HG03342 (cell line): ENCODE measurements around the gene PGAM2.

Experiments
- ATAC-seq: cut with Tn5 transposase; IDR thresholded peaks from one replicate; pipeline ENCODE4 v1.9.1; 2021; ENCODE audit warnings: mild to moderate bottlenecking, moderate library complexity; ENCODE audit not compliant: unreplicated experiment

The PGAM2 gene

GRCh38 chr7:44103923-44104859 lies 38.8 kb upstream of the PGAM2 start, which contains the start of gene AEBP1:
Gene AEBP1 (plus strand): TSS chr7:44104345. CDS start chr7:44104666, 321 bp downstream.
- ATAC-seq: no peak

GRCh38 chr7:44103566-44103922 lies 38.2 kb upstream of the PGAM2 start:
- ATAC-seq: no peak

- no peak for ATAC-seq
Measured at GRCh38 chr7:44102846-44103565, 37.6 kb upstream of the PGAM2 start.

GRCh38 chr7:44101966-44102845 lies 36.8 kb upstream of the PGAM2 start:
- no peak for ATAC-seq

GRCh38 chr7:44101303-44101965 lies 36.1 kb upstream of the PGAM2 start:
- no peak for ATAC-seq

GRCh38 chr7:44100458-44101302 lies 35.3 kb upstream of the PGAM2 start:
- no peak for ATAC-seq

GRCh38 chr7:44099669-44100068 lies 34.3 kb upstream of the PGAM2 start:
- ATAC-seq: no peak

GRCh38 chr7:44098092-44099068 lies 33.0 kb upstream of the PGAM2 start:
- no peak for ATAC-seq

GRCh38 chr7:44097064-44097932 lies 31.9 kb upstream of the PGAM2 start:
- peak; percentile 74 for ATAC-seq

- ATAC-seq: no peak
Measured at GRCh38 chr7:44096326-44096881, 31.0 kb upstream of the PGAM2 start.

- no peak for ATAC-seq
Measured at GRCh38 chr7:44095781-44096180, 30.4 kb upstream of the PGAM2 start.

- no peak for ATAC-seq
Measured at GRCh38 chr7:44094883-44095592, 29.7 kb upstream of the PGAM2 start.

- ATAC-seq: no peak
Measured at GRCh38 chr7:44094365-44094764, 29.0 kb upstream of the PGAM2 start.

- ATAC-seq: no peak
Measured at GRCh38 chr7:44093102-44093641, 27.8 kb upstream of the PGAM2 start.

GRCh38 chr7:44087911-44088838 lies 22.8 kb upstream of the PGAM2 start:
- ATAC-seq: no peak
